ENCODE data around the gene PELI3. TPM values are rescaled to one million over a fixed set of nuclear protein-coding genes. Genes with fewer than 3 reads are reported as not detected.
"Not testable (repeated sequence)": the region's sequence is repeated elsewhere in the genome, so short reads cannot be mapped to it uniquely, and the experiment has no call there.

Gene PELI3
- total RNA-seq, 4 donors from 2014 or later = 19.0 to 23.4 (median 20.5) TPM

- H3K4me1 ChIP-seq = no peaks in the 10 kb centered on the region
- no peak overlapping the region for H3K27ac ChIP-seq
- 69% methylated on average over 3 of the region's 3 CpGs for WGBS
- no peaks in the 10 kb centered on the region for H3K27me3 ChIP-seq
- H3K4me3 ChIP-seq = no peak overlapping the region
- no peak for TF ChIP-seq POLR2AphosphoS5 (IDR thresholded peaks at IDR 0.05)
- TF ChIP-seq EP300 (IDR thresholded peaks at IDR 0.05) = no peak
- TF ChIP-seq POLR2A (IDR thresholded peaks at IDR 0.05) = no peak
- TF ChIP-seq, protein P1, sequence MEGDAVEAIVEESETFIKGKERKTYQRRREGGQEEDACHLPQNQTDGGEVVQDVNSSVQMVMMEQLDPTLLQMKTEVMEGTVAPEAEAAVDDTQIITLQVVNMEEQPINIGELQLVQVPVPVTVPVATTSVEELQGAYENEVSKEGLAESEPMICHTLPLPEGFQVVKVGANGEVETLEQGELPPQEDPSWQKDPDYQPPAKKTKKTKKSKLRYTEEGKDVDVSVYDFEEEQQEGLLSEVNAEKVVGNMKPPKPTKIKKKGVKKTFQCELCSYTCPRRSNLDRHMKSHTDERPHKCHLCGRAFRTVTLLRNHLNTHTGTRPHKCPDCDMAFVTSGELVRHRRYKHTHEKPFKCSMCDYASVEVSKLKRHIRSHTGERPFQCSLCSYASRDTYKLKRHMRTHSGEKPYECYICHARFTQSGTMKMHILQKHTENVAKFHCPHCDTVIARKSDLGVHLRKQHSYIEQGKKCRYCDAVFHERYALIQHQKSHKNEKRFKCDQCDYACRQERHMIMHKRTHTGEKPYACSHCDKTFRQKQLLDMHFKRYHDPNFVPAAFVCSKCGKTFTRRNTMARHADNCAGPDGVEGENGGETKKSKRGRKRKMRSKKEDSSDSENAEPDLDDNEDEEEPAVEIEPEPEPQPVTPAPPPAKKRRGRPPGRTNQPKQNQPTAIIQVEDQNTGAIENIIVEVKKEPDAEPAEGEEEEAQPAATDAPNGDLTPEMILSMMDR (IDR thresholded peaks at IDR 0.05) = no peak
- no peak for DNase-seq (ENCODE audit: low spot score in 2 of 2)
- no peaks in the 10 kb centered on the region for H3K9me3 ChIP-seq
- no peaks in the 10 kb centered on the region for H3K36me3 ChIP-seq
Measured at GRCh38 chr11:66454828-66455227, 11.9 kb upstream of the PELI3 start.

DNA sequence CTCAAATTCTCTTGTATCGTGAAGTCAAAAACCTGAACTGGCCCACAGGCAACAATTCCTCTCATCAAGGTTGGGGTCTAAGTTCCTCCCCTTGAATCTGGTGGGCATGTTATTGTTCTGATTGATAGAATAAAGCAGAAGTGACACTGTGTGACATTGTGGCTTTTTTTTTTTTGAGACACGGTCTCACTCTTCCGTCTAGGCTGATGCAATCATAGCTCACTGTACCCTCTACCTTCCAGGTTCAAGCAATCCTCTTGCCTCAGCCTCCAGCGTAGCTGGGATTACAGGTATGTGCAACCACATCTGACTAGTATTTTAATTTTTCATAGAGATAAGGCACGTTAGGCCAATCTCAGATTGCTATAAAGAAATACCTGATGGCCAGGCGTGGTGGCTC lies 8.9 kb upstream of the PELI3 start:
- no peak overlapping the region for H3K4me3 ChIP-seq
- no peak for DNase-seq (ENCODE audit: low spot score in 2 of 2)
- no peaks in the 10 kb centered on the region for H3K27me3 ChIP-seq
- H3K9me3 ChIP-seq = no peaks in the 10 kb centered on the region
- no peaks in the 10 kb centered on the region for H3K4me1 ChIP-seq
- 87% methylated on average over 6 of the region's 6 CpGs for WGBS
- no peak overlapping the region for H3K27ac ChIP-seq
- no peak for TF ChIP-seq POLR2A (IDR thresholded peaks at IDR 0.05)
- TF ChIP-seq, protein P1 (IDR thresholded peaks at IDR 0.05) = no peak
- no peak for TF ChIP-seq EP300 (IDR thresholded peaks at IDR 0.05)
- no peak for TF ChIP-seq POLR2AphosphoS5 (IDR thresholded peaks at IDR 0.05)
- no peaks in the 10 kb centered on the region for H3K36me3 ChIP-seq

DNA sequence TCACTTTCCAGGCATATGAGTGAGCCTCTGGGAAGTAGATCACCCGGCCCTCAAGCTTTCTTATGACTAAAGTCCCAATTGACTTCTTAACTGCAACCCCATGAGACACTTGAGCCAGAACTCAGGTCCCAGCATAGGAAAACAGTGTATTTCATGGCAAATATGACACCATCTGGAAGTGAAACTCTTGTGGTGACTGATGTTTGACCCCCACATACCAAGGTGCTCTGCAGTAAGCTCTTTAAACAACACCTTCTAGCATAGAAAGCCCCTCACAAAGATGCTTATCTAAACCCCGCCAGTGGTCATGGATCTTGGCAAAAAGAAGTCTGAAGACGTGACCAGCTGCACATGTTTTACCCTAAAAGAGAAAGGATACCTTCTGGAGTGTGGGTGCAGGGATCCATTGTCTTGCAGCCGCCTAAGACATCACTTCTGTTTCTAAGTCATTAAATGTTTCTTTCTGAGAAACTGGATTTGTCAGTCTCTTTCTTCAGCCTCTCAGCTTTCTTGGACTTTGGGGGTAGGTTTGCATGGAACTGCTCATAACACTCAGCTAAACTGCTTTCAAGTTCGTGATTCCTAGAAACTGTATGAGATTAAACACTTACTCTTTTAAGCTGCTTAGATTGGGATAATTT lies 7.4 kb upstream of the PELI3 start:
- Histone ChIP-seq H3K36me3 (no peaks in the 10 kb centered on the region), H3K27me3 (no peaks in the 10 kb centered on the region), H3K27ac (no peak overlapping the region), H3K9me3 (no peaks in the 10 kb centered on the region), H3K4me1 (no peaks in the 10 kb centered on the region), H3K4me3 (no peak overlapping the region)
- WGBS = 80% methylated on average over 5 of the region's 5 CpGs
- DNase-seq (ENCODE audit: low spot score in 2 of 2) = no peak
- TF ChIP-seq POLR2AphosphoS5 (IDR thresholded peaks at IDR 0.05) (no peak), EP300 (IDR thresholded peaks at IDR 0.05) (no peak)
- TF ChIP-seq, protein P1 (IDR thresholded peaks at IDR 0.05) = no peak

DNA sequence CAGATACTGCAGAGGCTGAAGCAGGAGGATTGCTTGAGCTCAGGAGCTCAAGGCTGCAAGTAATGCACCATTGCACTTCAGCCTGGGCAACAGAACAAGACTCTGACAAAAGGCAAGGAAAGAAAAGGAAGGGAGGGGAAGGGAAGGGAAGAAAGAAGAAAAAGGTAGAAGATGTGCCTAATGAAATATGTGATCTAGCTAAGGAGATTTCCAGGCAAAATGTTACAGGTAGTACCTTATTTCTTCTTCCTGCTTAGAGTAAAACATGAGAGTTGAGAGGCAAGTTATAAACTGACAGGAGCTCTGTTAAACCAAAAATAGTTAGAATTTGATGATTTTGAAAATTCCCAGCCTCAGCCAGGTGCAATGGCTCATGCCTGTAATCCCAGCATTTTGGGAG lies 4.7 kb upstream of the PELI3 start:
- H3K4me3 ChIP-seq = no peak overlapping the region
- H3K27me3 ChIP-seq = no peaks in the 10 kb centered on the region
- H3K27ac ChIP-seq = no peak overlapping the region
- no peak for DNase-seq (ENCODE audit: low spot score in 2 of 2)
- TF ChIP-seq, protein P1 (IDR thresholded peaks at IDR 0.05) = no peak
- peaks cover 11% of the 10 kb centered on the region for H3K4me1 ChIP-seq
- no peaks in the 10 kb centered on the region for H3K36me3 ChIP-seq
- no peaks in the 10 kb centered on the region for H3K9me3 ChIP-seq

GRCh38 chr11:66462911-66463310 lies 3.8 kb upstream of the PELI3 start:
- no peaks in the 10 kb centered on the region for H3K27me3 ChIP-seq
- no peaks in the 10 kb centered on the region for H3K36me3 ChIP-seq
- no peak overlapping the region for H3K4me3 ChIP-seq
- H3K4me1 ChIP-seq = peaks cover 18% of the 10 kb centered on the region
- TF ChIP-seq EP300 (IDR thresholded peaks at IDR 0.05) = no peak
- WGBS = 89% methylated on average over 3 of the region's 3 CpGs
- H3K27ac ChIP-seq = no peak overlapping the region
- no peak for DNase-seq (ENCODE audit: low spot score in 2 of 2)
- H3K9me3 ChIP-seq = no peaks in the 10 kb centered on the region

DNA sequence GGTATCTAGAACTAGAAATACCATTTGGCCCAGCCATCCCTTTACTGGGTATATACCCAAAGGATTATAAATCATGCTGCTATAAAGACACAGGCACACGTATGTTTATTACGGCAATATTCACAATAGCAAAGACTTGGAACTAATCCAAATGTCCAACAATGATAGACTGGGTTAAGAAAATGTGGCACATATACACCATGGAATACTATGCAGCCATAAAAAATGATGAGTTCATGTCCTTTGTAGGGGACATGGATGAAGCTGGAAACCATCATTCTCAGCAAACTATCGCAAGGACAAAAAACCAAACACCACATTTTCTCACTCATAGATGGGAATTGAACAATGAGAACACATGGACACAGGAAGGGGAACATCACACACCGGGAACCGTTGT lies 2.6 kb upstream of the PELI3 start:
- H3K36me3 ChIP-seq; H3K4me3 ChIP-seq; DNase-seq (ENCODE audit: low spot score in 2 of 2); H3K9me3 ChIP-seq; H3K27me3 ChIP-seq; H3K27ac ChIP-seq: not testable (repeated sequence)
- peaks cover 22% of the 10 kb centered on the region for H3K4me1 ChIP-seq
- WGBS = 84% methylated on average over 5 of the region's 5 CpGs
